H1 (cell line): ENCODE data around the gene NCOA5. TPM values are rescaled to one million over a fixed set of nuclear protein-coding genes. Genes with fewer than 3 reads are reported as not detected.

Source experiments
- CBX8 ChIP-seq: fragments of 300-800, 300-1000 bp; sonication (generic); IDR thresholded peaks from 2 replicates; pipeline ENCODE4 v1.7.1; 2016; ENCODE audit warnings: low read depth, low read length, borderline replicate concordance
- CTCF ChIP-seq, 3 experiments: IDR thresholded peaks; 1 replicate in 2 of 3; 2 replicates in 1 of 3; pipeline versions ENCODE4 v1.5.1 to v1.6.1; 2011; ENCODE audit warnings: low read length in 3 of 3, mild to moderate bottlenecking in 3 of 3, inconsistent platforms in 2 of 3, low read depth in 1 of 3, moderate library complexity in 1 of 3; ENCODE audit not compliant: insufficient read depth in 1 of 3; ENCODE audit errors: control extremely low read depth in 1 of 3
- polyA plus RNA-seq, 7 experiments: library from polyadenylated mRNA; depleted of rRNA in 3 of 7; stranded (reverse) in 5 of 7; unstranded in 2 of 7; fragments of >200 nt in 5 of 7; fragments of 200-250 nt in 2 of 7; gene quantifications; 1 replicate in 5 of 7; 2 replicates in 1 of 7; 4 replicates in 1 of 7; pipeline versions ENCODE4 v1.2.1 to v1.2.3, GENCODE V29; 2011 to 2013; ENCODE audit warnings: missing spikeins in 2 of 7, mixed read lengths in 2 of 7
- total RNA-seq: library from RNA; stranded (reverse); fragmentation: NEBNext Ultra II Directional; extraction: Animal tissue kit (Norgen Biotek cat#: 25700); gene quantifications from 2 replicates; pipeline ENCODE4 v1.2.1, GENCODE V29; 2021

The NCOA5 gene
- total and polyA plus RNA-seq, 2 of the 8 experiments (the other 6 are each of a cell fraction or from before 2014, with no cell fraction given), result 20.4 to 29.0 TPM

- TF ChIP-seq CTCF (IDR thresholded peaks at IDR 0.05; ENCODE audit: control extremely low read depth in 1 of 3, insufficient read depth in 1 of 3, low read depth in 1 of 3, low read length in 3 of 3) (no peak), CBX8 (no peak)
Observed at GRCh38 chr20:46018611-46019010, 71.2 kb downstream of the NCOA5 start (continued).
